Activated naive CD8-positive, alpha-beta T cell (primary cell): ENCODE results near the gene ROBO2.

Experiments
- H3K27ac Mint-ChIP-seq: one replicate; pipeline ENCODE4 v1.8.0; 2021; ENCODE audit warnings: mixed read lengths
- H3K27me3 Mint-ChIP-seq: one replicate; pipeline ENCODE4 v1.8.0; 2021; ENCODE audit warnings: mixed read lengths
- H3K36me3 Mint-ChIP-seq: one replicate; pipeline ENCODE4 v1.8.0; 2021; ENCODE audit warnings: mixed read lengths
- H3K4me1 Mint-ChIP-seq: one replicate; pipeline ENCODE4 v1.8.0; 2021; ENCODE audit warnings: low read depth, mixed read lengths
- H3K4me3 Mint-ChIP-seq: one replicate; pipeline ENCODE4 v1.8.0; 2021; ENCODE audit warnings: mild to moderate bottlenecking, mixed read lengths
- H3K9me3 Mint-ChIP-seq: one replicate; pipeline ENCODE4 v1.8.0; 2021; ENCODE audit warnings: low read depth, mixed read lengths

ROBO2 gene

DNA sequence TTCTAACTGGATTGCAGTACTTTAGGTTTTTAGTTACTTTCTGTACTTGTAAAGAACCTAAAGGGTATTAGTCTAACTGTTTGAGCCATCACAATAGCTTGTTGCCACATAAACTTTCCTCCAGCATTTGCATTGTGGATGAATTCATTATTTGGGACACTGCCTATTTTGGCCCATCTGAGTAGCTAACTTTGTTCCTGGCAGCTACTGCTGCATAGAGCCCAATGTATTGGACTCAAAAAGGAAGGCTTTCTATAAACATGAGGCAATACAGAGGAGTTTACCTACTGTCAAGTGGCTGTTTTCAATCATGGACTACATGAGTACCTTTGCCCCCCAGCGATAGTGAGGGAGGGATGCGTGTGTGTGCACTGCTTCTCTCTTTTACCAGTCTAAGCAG is 1.9 kb downstream of the ROBO2 start:
- no peak overlapping the region for H3K27ac Mint-ChIP-seq
- H3K36me3 Mint-ChIP-seq: no peaks in the 10 kb centered on the region
- no peak overlapping the region for H3K4me3 Mint-ChIP-seq
- peaks cover 16% of the 10 kb centered on the region for H3K27me3 Mint-ChIP-seq
- peaks cover 11% of the 10 kb centered on the region for H3K9me3 Mint-ChIP-seq
- peaks cover 3% of the 10 kb centered on the region for H3K4me1 Mint-ChIP-seq

DNA sequence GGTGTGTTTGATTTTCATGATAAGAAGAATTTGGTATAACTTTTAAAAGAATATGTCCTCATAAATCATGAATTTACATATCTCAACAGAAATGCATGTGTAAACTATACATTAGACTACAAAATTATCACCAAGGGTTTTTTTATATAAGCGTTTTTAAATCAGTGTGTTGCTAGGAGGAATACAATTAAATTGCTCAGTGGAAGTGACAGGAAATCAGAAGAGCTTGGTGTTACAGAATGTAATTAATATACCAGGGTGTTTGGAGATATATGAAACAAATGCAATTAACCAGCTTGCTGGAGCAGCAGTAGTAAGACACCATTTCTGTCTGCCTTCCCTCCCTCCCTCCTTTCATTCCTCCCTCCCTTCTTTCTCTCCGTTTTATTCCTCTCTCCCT is 2.4 kb downstream of the ROBO2 start:
- H3K36me3 Mint-ChIP-seq: no peaks in the 10 kb centered on the region
- peaks cover 11% of the 10 kb centered on the region for H3K9me3 Mint-ChIP-seq
- H3K4me3 Mint-ChIP-seq: no peak overlapping the region
- no peak overlapping the region for H3K27ac Mint-ChIP-seq
- H3K27me3 Mint-ChIP-seq: peaks cover 16% of the 10 kb centered on the region
- H3K4me1 Mint-ChIP-seq: peaks cover 3% of the 10 kb centered on the region

DNA sequence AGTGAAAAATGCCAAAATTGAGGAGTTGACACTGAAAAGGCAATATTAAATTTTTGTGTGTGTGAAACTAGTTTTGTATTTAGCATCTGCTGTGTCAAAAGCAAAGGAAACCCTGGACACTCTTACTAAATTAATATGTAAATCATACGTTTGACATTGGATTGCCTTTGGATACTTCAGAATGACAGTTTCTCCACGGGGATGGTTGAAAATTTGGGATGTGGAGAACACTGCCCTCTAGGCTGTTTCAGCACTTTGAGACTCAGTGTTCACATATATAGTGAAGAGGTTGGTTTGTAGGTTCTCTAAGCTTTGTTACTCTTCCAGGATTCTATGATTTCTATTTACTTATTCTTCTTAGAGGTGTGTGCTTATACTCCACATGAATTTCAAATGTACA is 3.0 kb downstream of the ROBO2 start:
- Mint-ChIP-seq H3K4me3 (no peak overlapping the region), H3K36me3 (no peaks in the 10 kb centered on the region), H3K27me3 (peaks cover 11% of the 10 kb centered on the region), H3K9me3 (peaks cover 11% of the 10 kb centered on the region), H3K27ac (no peak overlapping the region), H3K4me1 (peaks cover 3% of the 10 kb centered on the region)

DNA sequence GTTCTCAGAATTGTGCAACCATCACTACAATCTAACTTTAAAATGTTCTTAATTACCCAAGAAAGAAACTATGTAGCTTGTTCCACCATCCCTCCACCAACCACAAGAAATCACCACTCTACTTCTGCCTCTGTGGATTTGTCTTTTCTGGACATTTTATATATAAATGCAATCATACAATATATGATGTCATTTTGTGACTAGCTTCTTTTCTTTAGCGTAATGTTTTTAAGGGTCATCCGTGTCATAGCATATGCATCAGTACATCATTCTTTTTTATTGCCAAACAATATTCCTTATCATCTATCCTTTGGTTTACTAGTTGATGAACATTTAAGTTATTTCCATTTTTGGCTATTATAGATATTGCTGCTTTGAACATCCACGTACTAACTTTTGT is 5.8 kb downstream of the ROBO2 start:
- Mint-ChIP-seq H3K27me3 (peaks cover 6% of the 10 kb centered on the region), H3K36me3 (no peaks in the 10 kb centered on the region), H3K9me3 (peaks cover 14% of the 10 kb centered on the region), H3K4me3 (no peak overlapping the region), H3K27ac (no peak overlapping the region), H3K4me1 (no peaks in the 10 kb centered on the region)

DNA sequence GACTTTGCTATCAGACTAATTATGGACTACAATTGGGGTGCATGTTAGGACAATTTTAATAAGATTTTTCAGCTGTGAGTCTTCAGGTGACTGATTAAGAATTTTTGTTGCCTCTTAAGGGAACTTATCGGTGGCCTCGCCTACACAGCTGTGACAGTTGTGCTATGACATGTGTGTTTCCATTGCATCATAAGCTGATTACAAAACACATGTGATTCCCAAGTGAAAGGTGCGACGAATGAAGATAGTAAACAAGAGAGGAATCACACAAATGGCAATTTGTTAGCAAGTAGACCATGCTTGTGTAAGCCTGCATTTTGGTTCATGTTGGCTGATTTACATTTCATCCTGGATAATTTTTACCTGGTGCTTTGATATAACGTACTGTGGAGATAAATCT is 8.3 kb downstream of the ROBO2 start:
- Mint-ChIP-seq H3K9me3 (peaks cover 14% of the 10 kb centered on the region), H3K36me3 (no peaks in the 10 kb centered on the region), H3K27ac (no peak overlapping the region), H3K4me1 (no peaks in the 10 kb centered on the region), H3K4me3 (no peak overlapping the region), H3K27me3 (no peaks in the 10 kb centered on the region)

DNA sequence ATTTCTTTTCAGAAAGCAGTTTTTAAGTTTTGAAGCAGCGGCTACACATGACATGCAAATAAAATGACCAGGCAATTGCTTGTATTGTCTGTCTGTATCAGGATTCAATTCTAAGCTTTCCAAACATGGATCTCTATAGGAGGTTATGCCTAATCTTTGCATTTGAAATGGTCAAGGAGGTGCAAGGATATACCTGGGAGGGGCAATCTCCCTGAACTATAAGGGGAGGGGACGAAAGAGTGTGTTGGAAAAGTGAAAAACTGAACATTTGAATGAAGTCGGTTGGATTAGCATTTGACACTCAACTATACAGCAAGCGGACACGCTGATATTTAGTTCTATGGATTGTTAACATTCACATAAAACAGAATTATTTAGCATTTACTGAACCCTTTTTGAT is 11.7 kb downstream of the ROBO2 start:
- Mint-ChIP-seq H3K27ac (no peak overlapping the region), H3K36me3 (no peaks in the 10 kb centered on the region), H3K4me1 (no peaks in the 10 kb centered on the region), H3K9me3 (peaks cover 4% of the 10 kb centered on the region), H3K4me3 (no peak overlapping the region), H3K27me3 (no peaks in the 10 kb centered on the region)

DNA sequence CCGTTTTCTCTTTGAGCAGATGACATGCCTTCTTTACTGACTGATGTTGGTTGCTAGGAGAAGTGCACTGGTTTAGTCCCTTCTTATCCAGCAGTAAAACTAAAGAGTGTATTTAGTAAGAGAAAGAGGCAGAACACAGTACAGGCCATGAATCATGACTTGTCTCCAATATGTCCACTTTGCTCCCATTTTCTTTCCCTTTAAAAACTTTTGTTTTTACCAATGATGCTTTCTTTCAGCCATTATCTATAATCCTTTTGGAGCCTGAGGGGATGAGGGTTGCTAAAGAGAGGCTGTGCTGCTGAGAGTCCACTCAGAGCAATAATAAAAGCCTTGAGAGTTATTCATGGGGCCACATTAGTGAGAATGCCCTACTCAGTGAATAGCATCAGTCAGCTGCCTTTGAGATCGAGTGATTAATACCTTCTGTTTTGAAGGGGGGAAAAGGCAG is 12.2 kb downstream of the ROBO2 start:
- Mint-ChIP-seq H3K36me3 (no peaks in the 10 kb centered on the region), H3K27ac (no peak overlapping the region), H3K4me1 (no peaks in the 10 kb centered on the region), H3K9me3 (peaks cover 4% of the 10 kb centered on the region), H3K4me3 (no peak overlapping the region), H3K27me3 (no peaks in the 10 kb centered on the region)

DNA sequence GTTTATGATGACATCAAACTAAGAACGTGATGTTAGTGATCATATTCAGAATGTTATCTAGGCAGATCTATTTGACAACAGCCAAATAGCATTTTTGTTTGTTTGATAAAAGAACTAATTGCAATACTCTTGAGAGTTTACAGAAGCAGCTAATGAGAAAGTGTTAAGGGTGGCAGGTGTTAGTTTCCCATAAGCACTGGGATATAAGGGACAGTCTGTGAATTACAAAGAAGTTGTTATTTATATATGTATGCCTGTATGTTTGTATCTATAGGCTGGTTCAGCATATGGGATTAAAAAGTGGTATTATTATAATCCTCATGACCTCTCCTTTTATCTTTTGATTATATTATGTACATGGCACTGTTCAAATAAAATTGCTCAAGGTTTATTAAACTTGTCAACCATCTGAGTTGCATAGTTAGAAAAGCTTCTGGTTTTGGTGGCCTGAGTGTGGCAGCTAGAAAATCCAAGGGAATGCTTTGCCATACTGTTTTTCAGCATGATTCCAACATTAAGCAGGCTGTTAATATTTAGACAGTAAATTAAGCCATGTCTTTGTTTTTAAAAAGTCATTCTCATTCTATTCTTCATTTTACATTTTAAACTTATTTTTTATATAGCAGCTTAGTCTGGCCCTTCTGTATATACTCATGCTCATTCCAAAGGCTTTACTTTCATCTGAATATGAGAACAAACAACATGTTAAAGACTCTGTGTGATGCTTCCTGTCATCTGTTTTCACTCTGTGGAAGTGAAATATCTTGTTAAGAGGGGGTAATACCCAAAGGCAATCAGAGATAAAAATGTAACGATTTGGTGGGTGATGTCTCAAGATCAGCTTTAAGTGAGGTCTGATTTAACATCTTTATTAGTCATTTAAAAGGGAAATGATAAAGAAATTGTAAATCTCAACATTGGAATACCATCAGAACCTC is 13.1 kb downstream of the ROBO2 start:
- Mint-ChIP-seq H3K36me3 (no peaks in the 10 kb centered on the region), H3K4me3 (no peak overlapping the region), H3K27me3 (no peaks in the 10 kb centered on the region), H3K27ac (no peak overlapping the region), H3K9me3 (peaks cover 4% of the 10 kb centered on the region), H3K4me1 (no peaks in the 10 kb centered on the region)

DNA sequence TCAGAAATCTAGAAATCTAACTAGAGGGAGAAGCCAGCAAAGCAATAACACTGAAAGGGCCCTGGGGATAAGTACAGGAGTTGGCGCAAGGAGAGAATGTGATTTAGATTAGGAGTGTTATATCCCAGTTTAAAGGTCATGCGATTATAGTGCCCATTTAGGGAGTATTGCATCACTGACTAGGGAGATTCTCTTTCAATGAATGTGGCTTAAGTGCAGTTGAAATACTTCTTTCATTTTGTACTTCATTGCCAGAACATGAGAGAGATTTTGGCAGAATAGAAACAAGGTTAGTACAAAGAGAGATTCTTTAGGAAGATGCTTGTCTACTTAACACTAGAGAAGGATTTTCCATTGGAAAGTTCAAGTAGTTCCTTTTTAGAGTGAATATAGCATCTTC is 13.9 kb downstream of the ROBO2 start:
- Mint-ChIP-seq H3K4me3 (no peak overlapping the region), H3K4me1 (no peaks in the 10 kb centered on the region), H3K27me3 (no peaks in the 10 kb centered on the region), H3K27ac (no peak overlapping the region), H3K9me3 (peaks cover under 1% of the 10 kb centered on the region), H3K36me3 (no peaks in the 10 kb centered on the region)

DNA sequence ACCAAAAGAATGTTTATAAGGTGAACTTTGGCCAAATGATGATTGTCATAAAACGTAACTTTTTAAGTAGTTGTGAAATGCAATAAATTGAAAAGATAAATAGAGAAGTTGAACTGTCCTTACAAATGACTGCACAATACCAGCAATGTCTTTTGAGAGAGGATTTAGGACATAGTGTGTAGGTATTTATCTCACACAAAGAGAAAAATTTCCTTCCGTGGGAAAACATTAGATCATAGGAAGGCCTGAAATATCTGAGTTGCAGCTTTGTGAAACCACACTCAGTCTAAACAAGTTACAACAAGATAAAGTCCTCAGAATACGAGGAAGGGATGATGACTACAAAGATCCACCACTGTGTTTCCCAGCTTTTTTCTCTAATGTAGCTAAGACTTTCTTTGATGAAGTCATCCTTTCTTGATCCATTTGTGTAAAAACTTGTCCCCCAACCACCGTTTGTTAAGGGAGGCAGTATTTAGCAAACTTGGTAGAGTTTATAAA is 16.0 kb downstream of the ROBO2 start:
- no peak overlapping the region for H3K27ac Mint-ChIP-seq
- H3K4me1 Mint-ChIP-seq: no peaks in the 10 kb centered on the region
- H3K4me3 Mint-ChIP-seq: no peak overlapping the region
- no peaks in the 10 kb centered on the region for H3K36me3 Mint-ChIP-seq
- H3K27me3 Mint-ChIP-seq: no peaks in the 10 kb centered on the region
- H3K9me3 Mint-ChIP-seq: peaks cover 4% of the 10 kb centered on the region

DNA sequence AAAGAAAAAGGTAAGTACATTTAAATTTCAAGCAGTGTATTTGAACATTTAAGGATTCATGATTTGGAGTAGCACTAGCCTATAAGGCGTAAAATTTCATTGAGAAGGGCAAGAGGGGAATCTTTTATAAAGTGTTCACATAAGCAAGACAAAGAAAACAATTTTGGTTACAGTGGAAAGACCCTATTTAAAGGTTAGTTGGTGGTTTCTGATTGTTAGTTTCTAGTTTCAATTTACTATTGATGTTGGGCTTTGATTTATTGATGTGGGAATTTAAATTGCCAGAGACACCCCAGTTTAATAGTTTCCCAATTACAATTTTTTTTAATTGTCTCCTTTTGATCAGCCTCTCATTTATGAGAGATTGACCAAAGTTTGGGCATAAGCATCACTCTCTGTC is 19.5 kb downstream of the ROBO2 start:
- peaks cover 23% of the 10 kb centered on the region for H3K9me3 Mint-ChIP-seq
- no peaks in the 10 kb centered on the region for H3K36me3 Mint-ChIP-seq
- H3K27me3 Mint-ChIP-seq: no peaks in the 10 kb centered on the region
- H3K4me1 Mint-ChIP-seq: no peaks in the 10 kb centered on the region
- no peak overlapping the region for H3K4me3 Mint-ChIP-seq
- no peak overlapping the region for H3K27ac Mint-ChIP-seq

DNA sequence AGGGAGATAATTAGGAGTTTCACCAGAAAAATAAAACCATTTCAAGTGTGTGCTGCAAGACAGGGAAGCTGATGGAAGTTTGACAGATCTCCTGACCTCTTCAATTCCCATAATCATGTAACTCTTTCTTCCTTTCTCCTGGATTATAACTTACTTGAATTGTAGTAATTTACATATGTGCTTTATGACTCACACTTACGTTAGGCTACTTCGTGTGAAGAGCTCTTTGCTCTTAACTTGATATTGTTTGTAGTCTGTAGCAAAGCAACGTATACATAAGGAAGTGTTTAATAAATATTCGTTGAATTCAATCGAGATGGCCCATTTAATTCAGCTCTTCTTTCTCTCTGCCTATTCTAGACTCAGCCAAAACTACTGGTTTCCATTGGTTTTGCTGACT is 23.5 kb downstream of the ROBO2 start:
- H3K4me1 Mint-ChIP-seq: no peaks in the 10 kb centered on the region
- no peak overlapping the region for H3K4me3 Mint-ChIP-seq
- H3K27ac Mint-ChIP-seq: no peak overlapping the region
- H3K36me3 Mint-ChIP-seq: no peaks in the 10 kb centered on the region
- no peaks in the 10 kb centered on the region for H3K27me3 Mint-ChIP-seq
- H3K9me3 Mint-ChIP-seq: peaks cover 23% of the 10 kb centered on the region

DNA sequence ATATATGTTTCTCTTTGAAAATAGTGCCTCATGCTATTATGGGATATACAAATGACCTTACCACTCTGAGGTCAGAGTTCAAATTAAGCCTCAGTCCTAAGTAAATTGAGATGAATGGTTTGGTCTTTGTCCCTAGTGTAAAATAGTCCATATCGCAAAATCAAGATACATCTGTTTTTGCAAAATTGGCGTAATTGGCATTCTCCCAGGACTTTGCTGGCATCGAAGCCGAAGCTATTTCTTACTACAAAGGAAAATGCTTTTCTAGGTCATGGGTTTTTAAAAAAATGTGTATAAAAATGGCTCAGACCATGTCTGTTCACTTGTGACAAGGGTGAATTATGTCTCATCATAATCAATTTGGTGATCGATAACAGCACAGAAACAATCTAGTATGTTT is 25.9 kb downstream of the ROBO2 start:
- no peaks in the 10 kb centered on the region for H3K36me3 Mint-ChIP-seq
- H3K4me3 Mint-ChIP-seq: no peak overlapping the region
- peaks cover 19% of the 10 kb centered on the region for H3K9me3 Mint-ChIP-seq
- no peaks in the 10 kb centered on the region for H3K4me1 Mint-ChIP-seq
- no peak overlapping the region for H3K27ac Mint-ChIP-seq
- no peaks in the 10 kb centered on the region for H3K27me3 Mint-ChIP-seq

DNA sequence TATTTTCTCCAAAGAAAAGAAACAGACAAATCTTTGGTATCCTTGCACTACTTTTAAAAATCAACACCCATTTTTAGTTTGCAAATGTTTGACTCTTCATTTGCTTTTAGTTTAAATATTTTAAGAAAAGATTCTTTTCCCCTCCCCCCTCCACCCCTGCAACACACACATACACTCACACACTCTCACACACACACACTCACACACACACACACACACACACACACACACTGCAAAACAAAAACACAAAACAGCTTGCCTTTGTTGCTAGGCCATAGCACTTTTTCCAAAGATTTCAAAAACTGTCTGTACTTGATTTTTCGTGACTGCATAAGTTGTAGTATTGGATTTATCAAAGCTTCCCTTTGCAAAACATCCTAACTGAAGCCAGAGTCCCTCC is 26.9 kb downstream of the ROBO2 start:
- no peak overlapping the region for H3K4me3 Mint-ChIP-seq
- H3K36me3 Mint-ChIP-seq: no peaks in the 10 kb centered on the region
- peaks cover 19% of the 10 kb centered on the region for H3K9me3 Mint-ChIP-seq
- H3K27ac Mint-ChIP-seq: no peak overlapping the region
- H3K4me1 Mint-ChIP-seq: no peaks in the 10 kb centered on the region
- H3K27me3 Mint-ChIP-seq: no peaks in the 10 kb centered on the region

DNA sequence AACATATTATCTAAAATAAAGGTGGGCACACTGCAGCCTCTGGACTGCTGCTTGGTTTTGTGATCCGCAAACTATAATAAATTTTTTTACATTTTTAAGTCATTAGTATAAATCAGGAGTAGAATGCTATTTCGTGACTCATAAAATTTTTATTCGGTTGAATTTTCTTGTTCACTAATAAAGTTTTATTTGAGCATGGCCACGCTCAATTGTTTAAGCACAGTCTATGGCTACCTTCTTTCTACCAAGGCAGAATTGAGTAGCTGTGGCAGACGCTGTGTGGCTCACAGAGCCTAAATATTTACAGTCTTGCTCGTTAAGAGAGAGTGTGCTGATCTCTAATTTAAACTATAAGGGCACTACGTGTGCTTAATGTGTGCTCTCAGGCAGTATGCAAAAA is 28.9 kb downstream of the ROBO2 start:
- Mint-ChIP-seq H3K4me3 (no peak overlapping the region), H3K4me1 (no peaks in the 10 kb centered on the region), H3K9me3 (peaks cover under 1% of the 10 kb centered on the region), H3K27me3 (no peaks in the 10 kb centered on the region), H3K27ac (no peak overlapping the region), H3K36me3 (no peaks in the 10 kb centered on the region)

DNA sequence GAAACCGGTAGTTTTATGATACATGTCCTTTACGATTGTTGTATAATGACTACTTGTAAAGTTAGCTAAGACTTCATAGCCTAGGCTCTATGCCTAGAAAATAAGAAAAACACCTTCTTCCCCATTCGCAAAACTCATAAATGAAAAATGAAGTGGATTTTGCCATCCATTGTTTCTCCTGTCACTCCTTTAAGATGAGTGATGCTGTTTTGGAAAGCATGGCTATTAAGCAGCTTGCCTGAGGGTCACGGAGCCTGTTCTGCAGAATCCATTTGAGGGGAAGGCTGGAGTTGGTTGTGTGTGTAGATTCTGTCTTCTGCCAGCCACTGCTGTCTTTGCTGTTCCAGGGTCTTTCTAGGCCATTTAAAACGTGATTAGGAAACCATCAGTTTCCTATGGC is 31.5 kb downstream of the ROBO2 start:
- Mint-ChIP-seq H3K4me3 (no peak overlapping the region), H3K9me3 (no peaks in the 10 kb centered on the region), H3K4me1 (no peaks in the 10 kb centered on the region), H3K36me3 (no peaks in the 10 kb centered on the region), H3K27me3 (no peaks in the 10 kb centered on the region), H3K27ac (no peak overlapping the region)
